Skeletal muscle cell (primary cell): ENCODE data around the gene PTN.

Source experiments
- DNase-seq: peaks from one replicate; pipeline ENCODE4 v3.0.0-alpha.2; 2010; ENCODE audit warnings: low read depth
- H3K4me3 ChIP-seq: 2 replicates; pipeline ENCODE4 v1.5.1; 2011; ENCODE audit warnings: low read depth, mild to moderate bottlenecking, control low read depth, low read length, moderate library complexity

PTN gene

GRCh38 chr7:137328373-137329120 lies 15.0 kb downstream of the PTN start:
- DNase-seq: no peak
- no peak overlapping the region for H3K4me3 ChIP-seq

GRCh38 chr7:137325927-137326326 lies 17.6 kb downstream of the PTN start:
- no peak overlapping the region for H3K4me3 ChIP-seq
- no peak for DNase-seq

- no peak overlapping the region for H3K4me3 ChIP-seq
Observed at GRCh38 chr7:137324796-137325696, 18.5 kb downstream of the PTN start.

GRCh38 chr7:137316648-137317353 lies 26.7 kb downstream of the PTN start:
- no peak for DNase-seq
- no peak overlapping the region for H3K4me3 ChIP-seq

More at GRCh38 chr7:137324796-137325696, 18.5 kb downstream of the PTN start:
- no peak for DNase-seq

GRCh38 chr7:137313201-137313600 lies 30.3 kb downstream of the PTN start:
- no peak overlapping the region for H3K4me3 ChIP-seq
- DNase-seq: no peak

DNA sequence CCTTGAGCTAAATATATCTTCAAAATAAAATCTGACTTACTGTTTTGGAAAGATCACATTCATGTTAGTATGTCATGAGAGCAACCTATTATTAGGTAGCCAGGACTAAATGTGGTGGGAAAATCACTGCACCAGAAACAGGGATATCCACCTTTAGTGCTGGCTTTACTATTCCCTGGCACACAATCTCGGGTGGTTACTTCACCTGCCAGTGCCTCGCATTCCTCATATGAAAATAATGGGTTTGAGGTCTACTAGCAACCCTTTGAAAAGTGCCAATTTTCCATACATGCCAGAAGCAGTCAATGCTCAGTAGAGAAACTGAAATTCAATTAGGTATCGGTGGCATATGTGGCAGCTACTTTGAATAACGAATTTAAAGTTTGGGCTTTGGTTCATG lies 36.8 kb downstream of the PTN start:
- no peak overlapping the region for H3K4me3 ChIP-seq
- DNase-seq: no peak

GRCh38 chr7:137305901-137306621 lies 37.5 kb downstream of the PTN start:
- DNase-seq: no peak

DNA sequence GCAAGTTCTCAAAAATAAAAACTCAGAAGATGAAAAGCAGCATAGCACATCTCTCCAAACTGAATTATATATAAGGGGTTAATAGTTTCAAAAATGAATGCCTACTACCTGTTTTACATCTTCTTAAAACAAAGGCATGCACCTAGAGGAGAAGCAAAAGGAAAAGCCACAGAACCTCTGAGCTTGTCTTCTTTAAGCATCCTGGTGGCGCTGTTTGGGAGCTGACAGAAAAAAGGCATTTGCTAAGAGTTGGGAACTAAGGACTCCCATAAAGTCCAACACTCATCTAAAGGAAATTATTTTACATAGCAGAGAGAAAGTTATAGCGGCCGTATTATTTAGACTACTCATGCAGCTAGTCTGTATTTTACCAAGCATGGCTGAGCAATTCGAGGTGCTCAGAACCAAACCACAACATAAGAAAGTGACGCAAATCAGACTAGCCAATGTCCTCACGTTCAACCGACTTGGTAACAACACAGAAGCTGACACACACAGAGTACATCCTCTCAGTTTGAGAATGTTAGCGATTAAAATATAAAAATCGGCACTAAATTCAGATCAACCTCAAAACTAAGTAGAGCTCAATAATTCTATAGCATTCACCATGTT lies 38.8 kb downstream of the PTN start:
- H3K4me3 ChIP-seq: no peak overlapping the region
- no peak for DNase-seq

More at GRCh38 chr7:137305901-137306621, 37.5 kb downstream of the PTN start:
- H3K4me3 ChIP-seq: no peak overlapping the region

- no peak overlapping the region for H3K4me3 ChIP-seq
- DNase-seq: no peak
Observed at GRCh38 chr7:137304165-137304564, 39.4 kb downstream of the PTN start.

GRCh38 chr7:137302081-137302480 lies 41.5 kb downstream of the PTN start:
- no peak for DNase-seq
- no peak overlapping the region for H3K4me3 ChIP-seq

- no peak overlapping the region for H3K4me3 ChIP-seq
- no peak for DNase-seq
Observed at GRCh38 chr7:137298464-137298794, 45.1 kb downstream of the PTN start.

DNA sequence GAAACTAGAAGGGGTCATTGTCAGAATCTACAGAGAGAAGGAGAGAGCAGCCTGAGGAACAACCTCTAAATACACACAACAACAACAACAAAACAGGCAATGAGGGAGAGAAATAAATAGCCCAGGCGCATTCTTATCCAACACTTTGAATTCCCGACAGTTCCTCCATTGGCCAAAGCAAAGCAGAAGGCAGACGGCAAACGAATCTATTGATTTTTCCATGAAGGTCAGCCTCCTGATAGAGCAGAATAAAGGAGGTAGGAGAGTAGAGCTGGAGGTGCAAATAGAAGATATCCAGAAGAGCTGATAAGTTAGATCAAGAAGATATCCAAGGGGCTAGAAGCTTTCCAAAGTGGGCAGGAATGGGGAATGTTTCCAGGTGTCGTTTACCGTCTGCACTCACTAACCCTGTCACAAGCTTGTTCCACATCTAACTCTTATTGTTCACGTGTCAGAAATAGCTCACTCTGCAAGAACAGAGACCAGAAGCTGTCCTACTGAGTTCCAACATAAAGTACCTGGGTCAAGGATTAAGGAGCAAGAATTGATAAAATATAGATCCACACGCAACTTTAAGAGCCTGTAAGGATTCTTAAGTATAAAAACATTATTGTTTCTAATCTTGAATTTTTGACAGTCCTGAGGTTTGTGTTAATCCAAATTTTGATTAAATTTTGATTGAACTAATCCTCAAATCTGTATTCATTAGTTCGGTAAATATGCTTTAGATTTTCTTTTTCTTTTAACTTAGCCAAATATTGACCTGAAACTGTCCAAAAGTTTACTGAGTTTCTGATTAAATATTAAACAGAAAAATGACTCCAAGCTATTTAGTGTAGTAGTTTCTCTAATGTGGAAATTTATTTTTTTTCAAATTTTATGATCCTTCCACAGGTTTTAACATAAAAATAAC lies 45.7 kb downstream of the PTN start:
- no peak for DNase-seq
- no peak overlapping the region for H3K4me3 ChIP-seq

DNA sequence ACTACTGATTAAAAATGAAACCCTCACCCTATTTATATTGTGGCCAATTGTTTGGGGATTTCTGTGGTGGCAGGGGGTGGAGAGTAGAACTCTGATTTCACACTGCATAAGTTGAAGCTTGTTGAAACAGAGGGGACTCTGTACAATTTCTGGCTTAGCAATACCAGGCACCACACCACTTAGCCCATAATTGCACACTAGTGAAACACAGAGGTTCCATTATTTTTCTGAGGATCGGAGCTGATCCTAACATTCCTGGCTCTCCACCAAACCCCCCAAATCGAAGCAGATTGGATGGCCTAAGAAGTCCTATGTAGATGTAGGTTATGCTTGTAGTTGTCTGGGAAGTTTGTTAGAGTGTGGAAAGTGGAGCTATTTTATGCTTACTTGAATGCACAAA lies 47.0 kb downstream of the PTN start:
- DNase-seq: no peak
- no peak overlapping the region for H3K4me3 ChIP-seq

DNA sequence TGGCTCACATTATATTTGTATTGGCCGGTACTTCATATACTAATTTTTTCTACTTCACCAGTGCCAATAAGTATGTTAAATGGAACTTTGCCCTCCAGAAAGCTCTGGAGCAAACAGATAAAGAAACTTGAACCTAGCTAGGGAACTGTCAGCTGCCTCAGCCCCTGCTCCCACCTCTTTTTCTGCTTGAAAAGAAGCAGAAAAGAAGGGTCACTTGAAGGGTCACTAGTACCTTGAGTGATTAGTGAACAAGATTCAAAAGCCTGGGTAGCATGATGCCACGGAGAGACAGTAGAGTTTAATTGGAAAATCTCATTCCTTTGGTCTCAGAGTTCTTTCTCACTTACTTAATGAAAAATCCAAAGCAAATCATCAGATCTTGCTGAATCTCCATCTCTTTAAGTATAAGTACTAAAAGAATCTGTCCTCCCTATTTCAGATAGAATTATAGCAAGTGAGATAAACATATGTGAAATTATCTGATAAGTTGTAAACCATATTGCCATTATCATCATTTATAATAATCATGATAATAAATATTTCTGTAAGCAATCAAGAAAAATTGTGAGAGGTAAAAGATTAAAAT lies 47.7 kb downstream of the PTN start:
- no peak overlapping the region for H3K4me3 ChIP-seq
- DNase-seq: no peak

DNA sequence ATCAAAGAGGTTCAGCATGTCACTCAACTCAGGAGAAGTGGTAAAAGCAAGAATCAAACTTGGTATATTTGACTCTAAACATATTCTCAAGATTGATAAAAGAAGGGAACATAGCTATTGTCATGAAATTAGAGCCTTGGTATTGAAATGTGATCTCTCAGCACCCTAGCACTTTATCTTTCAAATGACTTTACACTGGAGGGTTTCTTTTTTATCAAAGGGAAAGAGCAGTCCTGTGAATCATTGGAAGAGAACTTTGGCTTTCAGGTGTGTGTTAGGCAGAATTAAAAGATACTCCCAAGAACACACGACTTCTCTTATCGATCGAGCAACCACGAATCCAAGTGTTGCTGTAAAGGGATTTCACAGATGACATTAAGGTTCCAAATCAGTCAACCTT lies 54.4 kb downstream of the PTN start:
- no peak for DNase-seq
- no peak overlapping the region for H3K4me3 ChIP-seq

DNA sequence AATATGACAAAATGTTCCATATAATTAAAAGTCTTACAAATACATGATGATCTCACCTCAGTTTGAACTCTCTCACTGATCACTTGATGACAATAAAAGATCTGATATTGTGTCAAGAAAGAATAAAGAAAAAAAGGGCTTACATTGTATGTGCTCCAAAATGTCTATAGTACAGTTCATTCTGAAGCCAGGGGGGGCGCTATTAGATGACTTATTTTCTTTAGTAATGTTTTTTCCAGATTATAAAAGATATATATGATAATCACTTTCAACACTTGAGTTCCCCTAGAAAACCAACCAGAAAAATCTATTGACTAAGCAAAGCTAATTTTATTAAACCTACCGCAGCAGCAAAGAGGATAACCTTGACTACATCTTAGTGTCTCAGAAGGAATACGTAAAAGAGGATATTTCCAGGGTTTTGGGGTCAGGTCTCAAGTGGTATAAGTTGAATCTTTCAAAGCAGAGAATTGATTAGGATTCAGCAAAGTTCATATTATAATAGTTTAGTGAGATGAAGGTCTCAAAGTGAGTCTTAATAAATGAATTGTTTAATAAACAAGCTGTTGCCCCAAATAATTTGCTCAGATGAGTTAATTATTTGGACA lies 55.8 kb downstream of the PTN start:
- no peak for DNase-seq
- no peak overlapping the region for H3K4me3 ChIP-seq

GRCh38 chr7:137283153-137283552 lies 60.4 kb downstream of the PTN start:
- no peak for DNase-seq
- no peak overlapping the region for H3K4me3 ChIP-seq
